Fibroblast of lung (primary cell): Measurements from ENCODE around the gene NEK5.

Source experiments
- CTCF ChIP-seq, 2 donors: IDR thresholded peaks in 1 of 2; conservative IDR thresholded peaks in 1 of 2; 1 replicate in 1 of 2; 2 replicates in 1 of 2; pipeline ENCODE4 v1.5.1; 2011 to 2012; ENCODE audit warnings: low read length in 2 of 2, control low read depth in 1 of 2, inconsistent platforms in 1 of 2, low read depth in 1 of 2, mild to moderate bottlenecking in 1 of 2
- EZH2 ChIP-seq: IDR thresholded peaks from 2 replicates; pipeline ENCODE4 v1.5.1; 2012; ENCODE audit warnings: low read length, control low read depth, mild to moderate bottlenecking; ENCODE audit errors: missing control alignments

- no peak for TF ChIP-seq EZH2
- no peak for TF ChIP-seq CTCF (conservative IDR thresholded peaks at IDR 0.05 in 1 of 2, IDR thresholded peaks at IDR 0.05 in 1 of 2; ENCODE audit: low read depth in 1 of 2, low read length in 2 of 2)
Measured at GRCh38 chr13:52053460-52053859, 75.4 kb downstream of the NEK5 start.
